A549 (cell line): Measurements from ENCODE around the gene SOX4. TPM values are rescaled to one million over a fixed set of nuclear protein-coding genes. Genes with fewer than 3 reads are reported as not detected.

Source experiments
- ATAC-seq, 2 experiments: fragments of 200-7000 bp in 1 of 2; fragments of >200 bp in 1 of 2; cut with Nextera tagmentation in 1 of 2; cut with Tn5 transposase in 1 of 2; 3 replicates each; pipeline versions ENCODE4 v1.8.0 to v1.9.1; 2018 to 2020; ENCODE audit warnings: mild to moderate bottlenecking in 1 of 2, moderate library complexity in 1 of 2
- CTCF ChIA-PET: fragments of 300-600 bp; sonication (Branson Sonifier 250); formaldehyde crosslinking; extraction: SDS; loops from one replicate; lab custom pipeline; 2021; ENCODE audit warnings: antibody characterized with exemption, inconsistent platforms; lab: Yijun Ruan, JAX
- POLR2A ChIA-PET: fragments of 350-600 bp; formaldehyde crosslinking; extraction: SDS; loops from one replicate; lab custom pipeline; 2021; ENCODE audit warnings: antibody characterized with exemption, inconsistent platforms; lab: Yijun Ruan, JAX
- DNase-seq, 2 experiments: peaks; one replicate each; pipeline versions ENCODE4 v3.0.0 to v3.0.0-alpha.2; 2011 to 2016; ENCODE audit warnings: low read depth in 1 of 2, low spot score in 1 of 2
- FAIRE-seq: peaks from 2 replicates; lab custom pipeline; 2011; peaks lifted over from hg19 to GRCh38; lab: Jason Lieb, UNC
- H3K27ac ChIP-seq, 2 experiments: fragments of >200 bp; sonication (Bioruptor Twin); formaldehyde crosslinking; 3 replicates each; pipeline ENCODE4 v1.5.1; 2016 to 2017
- H3K4me1 ChIP-seq: fragments of >200 bp; sonication (Bioruptor Twin); formaldehyde crosslinking; 3 replicates; pipeline ENCODE4 v1.6.1; 2016
- H3K4me2 ChIP-seq: fragments of >200 bp; sonication (Bioruptor Twin); formaldehyde crosslinking; 3 replicates; pipeline ENCODE4 v1.6.1; 2016
- H3K4me3 ChIP-seq: fragments of >200 bp; sonication (Bioruptor Twin); formaldehyde crosslinking; 3 replicates; pipeline ENCODE4 v1.5.1; 2016
- H3K9me3 ChIP-seq: fragments of >200 bp; sonication (Bioruptor Twin); formaldehyde crosslinking; 3 replicates; pipeline ENCODE4 v1.6.1; 2016
- CBX8 ChIP-seq: fragments of 200-600 bp; sonication (generic); IDR thresholded peaks from 2 replicates; pipeline ENCODE4 v1.6.1; 2016
- CHD2 ChIP-seq: fragments of 150-350 bp; IDR thresholded peaks from 2 replicates; pipeline ENCODE4 v1.6.1; 2014; ENCODE audit warnings: low read length; ENCODE audit not compliant: partially characterized antibody
- EHMT2 ChIP-seq: fragments of 200-600 bp; sonication (generic); IDR thresholded peaks from 2 replicates; pipeline ENCODE4 v1.6.1; 2016; ENCODE audit warnings: antibody characterized with exemption, low read depth, mild to moderate bottlenecking, moderate library complexity
- ESRRA ChIP-seq: fragments of 150-350 bp; IDR thresholded peaks from 2 replicates; pipeline ENCODE4 v1.6.1; 2014; ENCODE audit warnings: mild to moderate bottlenecking, low read length, borderline replicate concordance
- HOXA7 ChIP-seq: fragments of 250-450 bp; sonication (Bioruptor Pico); IDR thresholded peaks from 2 replicates; pipeline ENCODE4 v1.5.0; 2020; ENCODE audit warnings: mild to moderate bottlenecking, moderate library complexity
- HOXB5 ChIP-seq: fragments of 250-450 bp; sonication (Bioruptor Pico); IDR thresholded peaks from 2 replicates; pipeline ENCODE4 v1.5.0; 2020; ENCODE audit warnings: mild to moderate bottlenecking, moderate library complexity
- JUN ChIP-seq, 2 experiments: fragments of >200 bp; sonication (Bioruptor Twin); formaldehyde crosslinking; IDR thresholded peaks; 2 replicates in 1 of 2; 3 replicates in 1 of 2; pipeline ENCODE4 v1.6.1; 2016 to 2017
- JUNB ChIP-seq: fragments of >200 bp; sonication (Bioruptor Twin); formaldehyde crosslinking; IDR thresholded peaks from 2 replicates; pipeline ENCODE4 v1.6.1; 2016
- MAFK ChIP-seq: fragments of 450-650 bp; IDR thresholded peaks from 2 replicates; pipeline ENCODE4 v1.6.1; 2014; ENCODE audit not compliant: partially characterized antibody
- RFX5 ChIP-seq: fragments of 450-650 bp; IDR thresholded peaks from 2 replicates; pipeline ENCODE4 v1.7.1; 2014; ENCODE audit warnings: antibody characterized with exemption, mild to moderate bottlenecking, moderate library complexity
- SREBF2 ChIP-seq: fragments of 450-650 bp; IDR thresholded peaks from 2 replicates; pipeline ENCODE4 v1.6.1; 2014; ENCODE audit warnings: mild to moderate bottlenecking, moderate library complexity
- ZC3H11A ChIP-seq: fragments of 450-650 bp; IDR thresholded peaks from 2 replicates; pipeline ENCODE4 v1.6.1; 2014; ENCODE audit warnings: antibody characterized with exemption, mild to moderate bottlenecking
- ZFP36 ChIP-seq: fragments of 450-650 bp; IDR thresholded peaks from 2 replicates; pipeline ENCODE4 v1.6.1; 2014; ENCODE audit warnings: borderline replicate concordance; ENCODE audit not compliant: partially characterized antibody
- ZSCAN20 ChIP-seq: fragments of 250-450 bp; sonication (Bioruptor Pico); IDR thresholded peaks from 2 replicates; pipeline ENCODE4 v1.8.0; 2022; ENCODE audit warnings: mild to moderate bottlenecking, moderate library complexity
- WGBS: methylation state at CpG from one replicate; pipeline ENCODE4 v1.1.6; 2017; ENCODE audit errors: missing lambda C conversion rate; 5-methylcytosine and 5-hydroxymethylcytosine counted together
- polyA plus RNA-seq, 4 experiments: library from polyadenylated mRNA; depleted of rRNA in 3 of 4; stranded (reverse); fragments of >200 nt; fragmentation: RNase III in 1 of 4; extraction: RNeasy Plus Mini Kit Qiagen cat#74134 plus additional on column Dnase treatment in 1 of 4; gene quantifications; 2 replicates in 3 of 4; 3 replicates in 1 of 4; pipeline ENCODE4 v1.2.3, GENCODE V29; 2011 to 2017
- TF ChIP-seq, protein P1 (sequence below): fragments of >200 bp; sonication (Bioruptor Twin); formaldehyde crosslinking; IDR thresholded peaks from 2 replicates; pipeline ENCODE4 v1.6.1; 2016
- TF ChIP-seq, protein P2 (sequence below): fragments of 200-600 bp; sonication (generic); IDR thresholded peaks from 2 replicates; pipeline ENCODE4 v1.6.1; 2016; ENCODE audit warnings: antibody characterized with exemption, mild to moderate bottlenecking, moderate library complexity

SOX4 gene
- polyA plus RNA-seq, 2 of the 4 experiments (the other 2 are of a cell fraction) = 26.0 to 30.8 TPM

DNA sequence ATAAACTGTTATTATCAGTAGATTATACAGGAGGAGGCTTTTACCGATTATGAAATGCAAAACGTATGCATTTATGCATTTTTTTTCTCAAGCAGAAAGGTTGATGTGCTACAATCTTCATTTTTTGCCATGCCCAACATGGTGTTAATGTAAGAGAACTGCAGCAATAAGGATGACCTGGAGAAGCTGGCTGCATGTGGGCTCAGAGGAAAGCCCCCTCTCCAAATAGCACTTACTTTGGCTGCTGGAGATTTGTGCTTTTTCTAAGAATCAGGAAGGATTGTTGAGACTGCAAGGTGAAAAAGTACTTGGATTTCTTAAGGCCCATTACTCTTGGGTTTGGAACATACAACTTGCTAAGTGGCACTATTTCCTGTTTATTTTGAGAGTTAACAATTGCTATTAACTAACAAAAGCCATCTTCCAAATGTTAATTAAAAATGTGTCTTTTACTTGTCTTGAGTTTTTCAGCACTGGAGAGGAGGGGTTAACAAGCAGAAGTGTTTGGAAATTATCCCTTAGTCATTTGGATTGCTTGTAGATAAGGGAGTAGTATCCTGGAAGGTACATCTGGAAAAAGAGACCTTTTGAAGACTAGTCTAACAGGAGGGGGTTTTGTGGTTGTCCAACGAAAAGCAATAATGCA lies 5.6 kb downstream of the SOX4 start:
- peaks cover 16% of the 10 kb centered on the region for H3K4me1 ChIP-seq
- DNase-seq = no peak
- peak overlapping the region; percentile 86 for H3K4me2 ChIP-seq
- TF ChIP-seq, protein P1, sequence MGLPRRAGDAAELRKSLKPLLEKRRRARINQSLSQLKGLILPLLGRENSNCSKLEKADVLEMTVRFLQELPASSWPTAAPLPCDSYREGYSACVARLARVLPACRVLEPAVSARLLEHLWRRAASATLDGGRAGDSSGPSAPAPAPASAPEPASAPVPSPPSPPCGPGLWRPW = no peak
- POLR2A ChIA-PET = interaction anchor here (1.0 to 4.0 kb wide), 3 partner anchors 287 to 514 kb away, joined by 3 to 18 read pairs (median 8); no protein-coding TSS in a partner anchor
- WGBS = 69% methylated on average over 3 of the region's 3 CpGs
- peak overlapping the region; percentile 73 to 96; a peak in 5 of 6 replicates for H3K27ac ChIP-seq
- no peaks in the 10 kb centered on the region for H3K9me3 ChIP-seq
- CTCF ChIA-PET = interaction anchor here (0.8 to 1.0 kb wide), 2 partner anchors 248 to 288 kb away, joined by 3 read pairs; no protein-coding TSS in a partner anchor
- H3K4me3 ChIP-seq = peak overlapping the region; percentile 83
- ATAC-seq = no peak
- no peak for FAIRE-seq

DNA sequence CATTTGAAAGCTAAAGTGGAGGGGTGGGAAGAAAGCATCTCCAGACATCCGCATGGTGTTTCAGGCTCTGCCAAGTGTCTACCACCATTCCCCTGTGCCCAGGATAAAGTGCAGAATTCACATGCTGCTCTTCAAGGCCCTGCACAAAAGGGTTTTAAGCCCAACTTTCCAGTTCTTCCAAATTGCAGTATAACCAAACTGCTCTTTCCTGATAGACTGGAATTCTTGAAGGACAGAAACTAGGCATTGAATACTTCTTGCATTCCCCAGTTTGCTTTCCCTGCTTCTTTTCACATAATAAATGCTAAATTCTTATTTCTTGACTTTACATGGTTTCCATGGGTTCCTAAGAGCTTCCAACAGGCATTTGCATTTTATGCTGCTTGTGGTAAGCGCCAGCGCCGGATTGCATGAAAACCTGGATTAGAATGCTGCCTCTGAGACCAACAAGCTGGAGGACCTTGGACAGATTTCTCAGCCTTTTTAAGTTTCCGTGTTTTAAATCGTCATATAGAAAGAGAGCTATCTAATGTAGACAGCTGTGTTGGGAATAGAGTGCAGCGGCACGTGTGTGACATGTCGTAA lies 7.9 kb downstream of the SOX4 start:
- Histone ChIP-seq H3K4me1 (peaks cover 16% of the 10 kb centered on the region), H3K9me3 (no peaks in the 10 kb centered on the region), H3K4me3 (no peak overlapping the region), H3K27ac (no peak overlapping the region; a peak in 1 of 6 replicates), H3K4me2 (no peak overlapping the region)
- CTCF ChIA-PET = interaction anchor here (0.6 to 1.0 kb wide), 2 partner anchors 116 to 152 kb away, joined by 4 to 5 read pairs; no protein-coding TSS in a partner anchor
- no peak for FAIRE-seq
- TF ChIP-seq JUNB = no peak
- no peak for TF ChIP-seq SREBF2
- no peak for TF ChIP-seq HOXB5 (CRISPR knock-in tag)
- no peak for TF ChIP-seq ZC3H11A
- no peak for TF ChIP-seq EHMT2
- TF ChIP-seq ZFP36 = no peak
- no peak for TF ChIP-seq CHD2
- TF ChIP-seq, protein P2, sequence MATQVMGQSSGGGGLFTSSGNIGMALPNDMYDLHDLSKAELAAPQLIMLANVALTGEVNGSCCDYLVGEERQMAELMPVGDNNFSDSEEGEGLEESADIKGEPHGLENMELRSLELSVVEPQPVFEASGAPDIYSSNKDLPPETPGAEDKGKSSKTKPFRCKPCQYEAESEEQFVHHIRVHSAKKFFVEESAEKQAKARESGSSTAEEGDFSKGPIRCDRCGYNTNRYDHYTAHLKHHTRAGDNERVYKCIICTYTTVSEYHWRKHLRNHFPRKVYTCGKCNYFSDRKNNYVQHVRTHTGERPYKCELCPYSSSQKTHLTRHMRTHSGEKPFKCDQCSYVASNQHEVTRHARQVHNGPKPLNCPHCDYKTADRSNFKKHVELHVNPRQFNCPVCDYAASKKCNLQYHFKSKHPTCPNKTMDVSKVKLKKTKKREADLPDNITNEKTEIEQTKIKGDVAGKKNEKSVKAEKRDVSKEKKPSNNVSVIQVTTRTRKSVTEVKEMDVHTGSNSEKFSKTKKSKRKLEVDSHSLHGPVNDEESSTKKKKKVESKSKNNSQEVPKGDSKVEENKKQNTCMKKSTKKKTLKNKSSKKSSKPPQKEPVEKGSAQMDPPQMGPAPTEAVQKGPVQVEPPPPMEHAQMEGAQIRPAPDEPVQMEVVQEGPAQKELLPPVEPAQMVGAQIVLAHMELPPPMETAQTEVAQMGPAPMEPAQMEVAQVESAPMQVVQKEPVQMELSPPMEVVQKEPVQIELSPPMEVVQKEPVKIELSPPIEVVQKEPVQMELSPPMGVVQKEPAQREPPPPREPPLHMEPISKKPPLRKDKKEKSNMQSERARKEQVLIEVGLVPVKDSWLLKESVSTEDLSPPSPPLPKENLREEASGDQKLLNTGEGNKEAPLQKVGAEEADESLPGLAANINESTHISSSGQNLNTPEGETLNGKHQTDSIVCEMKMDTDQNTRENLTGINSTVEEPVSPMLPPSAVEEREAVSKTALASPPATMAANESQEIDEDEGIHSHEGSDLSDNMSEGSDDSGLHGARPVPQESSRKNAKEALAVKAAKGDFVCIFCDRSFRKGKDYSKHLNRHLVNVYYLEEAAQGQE = no peak
- no peak for TF ChIP-seq CBX8
- no peak for TF ChIP-seq RFX5
- no peak for TF ChIP-seq HOXA7
- no peak for TF ChIP-seq ZSCAN20
- WGBS = 96% methylated on average over 9 of the region's 9 CpGs
- ATAC-seq = no peak; a peak in 1 of 6 replicates
- POLR2A ChIA-PET = interaction anchor here (0.9 to 4.0 kb wide), 8 partner anchors 8 to 1279 kb away, joined by 3 to 18 read pairs (median 4); partner anchors contain the start of gene SOX4
- DNase-seq = no peak

DNA sequence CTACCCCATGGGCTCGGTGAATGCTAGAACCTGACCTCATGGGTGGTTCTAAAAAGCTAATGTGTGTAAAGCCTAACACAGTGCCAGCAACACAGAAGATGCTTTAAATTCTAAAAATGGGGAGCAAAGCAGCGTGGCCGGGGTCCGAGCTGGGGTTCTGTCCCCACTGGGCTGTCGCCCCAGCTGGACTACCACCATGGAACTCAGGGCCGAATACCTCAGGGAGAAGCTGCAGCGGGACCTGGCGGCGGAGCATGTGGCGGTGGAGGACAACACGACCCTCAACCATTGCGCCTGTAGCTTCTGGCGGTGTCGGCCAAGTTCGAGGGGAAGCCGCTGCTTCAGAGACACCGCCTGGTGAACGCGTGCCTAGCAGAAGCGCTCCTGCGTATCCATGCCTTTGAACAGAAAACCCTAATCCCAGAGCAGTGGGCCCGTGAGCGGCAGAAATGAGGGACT lies 8.4 kb downstream of the SOX4 start:
- Histone ChIP-seq H3K4me1 (peaks cover 16% of the 10 kb centered on the region), H3K4me2 (no peak overlapping the region), H3K27ac (no peak overlapping the region), H3K9me3 (no peaks in the 10 kb centered on the region), H3K4me3 (no peak overlapping the region)
- FAIRE-seq (no peak), ATAC-seq (peak; percentile 31 to 34; a peak in 3 of 6 replicates), DNase-seq (no peak)
- ChIA-PET POLR2A (interaction anchor here (0.7 to 4.0 kb wide), 9 partner anchors 9 to 1279 kb away, joined by 3 to 18 read pairs (median 4); partner anchors contain the start of gene SOX4), CTCF (interaction anchor here (1.0 kb wide), 1 partner anchor 152 kb away, joined by 4 read pairs; no protein-coding TSS in a partner anchor)
- 96% methylated on average over 20 of the region's 23 CpGs for WGBS
- TF ChIP-seq JUN (IDR thresholded peaks at IDR 0.05) (no peak), ESRRA (no peak), MAFK (no peak)
